AG04450 (cell line): ENCODE results near the gene CLNK. TPM values are rescaled to one million over a fixed set of nuclear protein-coding genes. Genes with fewer than 3 reads are reported as not detected.

Experiments used
- CTCF ChIA-PET: fragments of 300-600, 350-600 bp; formaldehyde crosslinking; extraction: SDS; loops from one replicate; lab custom pipeline; 2022; ENCODE audit warnings: antibody characterized with exemption, inconsistent platforms; lab: Charles Lee
- POLR2A ChIA-PET: fragments of 350-600 bp; formaldehyde crosslinking; extraction: SDS; loops from one replicate; lab custom pipeline; 2021; ENCODE audit warnings: antibody characterized with exemption, inconsistent platforms; lab: Yijun Ruan, JAX
- DNase-seq: peaks from one replicate; pipeline ENCODE4 v3.0.0-alpha.2; 2011; ENCODE audit warnings: low read depth, low spot score
- H3K27ac ChIP-seq: one replicate; pipeline ENCODE4 v1.5.1; 2012; ENCODE audit warnings: low read depth, low read length, control low read depth
- H3K27me3 ChIP-seq: one replicate; pipeline ENCODE4 v1.6.0; 2012; ENCODE audit warnings: low read length; ENCODE audit not compliant: control insufficient read depth, insufficient read depth
- H3K4me3 ChIP-seq: 2 replicates; pipeline ENCODE4 v1.5.1; 2011; ENCODE audit warnings: mild to moderate bottlenecking, low read depth, low read length, control low read depth
- H3K9me3 ChIP-seq: 2 replicates; pipeline ENCODE4 v1.5.1; 2012; ENCODE audit warnings: low read length; ENCODE audit not compliant: control insufficient read depth, insufficient read depth
- CTCF ChIP-seq: IDR thresholded peaks from 2 replicates; pipeline ENCODE4 v1.5.1; 2011; ENCODE audit warnings: low read depth, low read length, control low read depth, inconsistent platforms
- polyA plus RNA-seq: library from polyadenylated mRNA; depleted of rRNA; stranded (reverse); fragments of >200 nt; gene quantifications from 2 replicates; pipeline ENCODE4 v1.2.3, GENCODE V29; 2011

Gene CLNK
- polyA plus RNA-seq, 1 experiment, result not detected

- H3K9me3 ChIP-seq, result no peaks in the 10 kb centered on the region
- no peak overlapping the region for H3K27ac ChIP-seq
- ChIA-PET CTCF (no interaction called here), POLR2A (no interaction called here)
- no peaks in the 10 kb centered on the region for H3K27me3 ChIP-seq
- no peak for TF ChIP-seq CTCF
- H3K4me3 ChIP-seq, result no peak overlapping the region
- no peak for DNase-seq
These were observed 23.5 kb downstream of the CLNK start for GRCh38 chr4:10661047-10661446.

- ChIA-PET POLR2A (no interaction called here), CTCF (no interaction called here)
- Histone ChIP-seq H3K9me3 (no peaks in the 10 kb centered on the region), H3K27me3 (no peaks in the 10 kb centered on the region), H3K27ac (no peak overlapping the region), H3K4me3 (no peak overlapping the region)
- no peak for TF ChIP-seq CTCF
- DNase-seq, result no peak
These were observed 25.3 kb downstream of the CLNK start for GRCh38 chr4:10659251-10659650.

- ChIA-PET CTCF (no interaction called here), POLR2A (no interaction called here)
- TF ChIP-seq CTCF, result no peak
- no peak overlapping the region for H3K27ac ChIP-seq
- no peak for DNase-seq
- no peaks in the 10 kb centered on the region for H3K27me3 ChIP-seq
- no peaks in the 10 kb centered on the region for H3K9me3 ChIP-seq
- no peak overlapping the region for H3K4me3 ChIP-seq
These were observed 27.6 kb downstream of the CLNK start for GRCh38 chr4:10656988-10657387.

GRCh38 chr4:10656420-10656819 is 28.1 kb downstream of the CLNK start:
- Histone ChIP-seq H3K27ac (no peak overlapping the region), H3K9me3 (no peaks in the 10 kb centered on the region), H3K27me3 (no peaks in the 10 kb centered on the region), H3K4me3 (no peak overlapping the region)
- ChIA-PET CTCF (interaction anchor here (0.6 to 0.7 kb wide), 2 partner anchors 21 to 66 kb away, joined by 3 read pairs; no protein-coding TSS in a partner anchor), POLR2A (interaction anchor here (0.6 to 1.4 kb wide), 5 partner anchors 33 to 1042 kb away, joined by 3 to 11 read pairs (median 5); no protein-coding TSS in a partner anchor)
- no peak for DNase-seq
- no peak for TF ChIP-seq CTCF

- Histone ChIP-seq H3K27ac (no peak overlapping the region), H3K27me3 (no peaks in the 10 kb centered on the region), H3K9me3 (no peaks in the 10 kb centered on the region), H3K4me3 (no peak overlapping the region)
- CTCF ChIA-PET, result interaction anchor here (0.6 to 0.7 kb wide), 2 partner anchors 22 to 66 kb away, joined by 3 read pairs; no protein-coding TSS in a partner anchor
- peak; percentile 29 for DNase-seq
- TF ChIP-seq CTCF, result no peak
- POLR2A ChIA-PET, result interaction anchor here (0.6 to 1.4 kb wide), 5 partner anchors 32 to 1042 kb away, joined by 3 to 11 read pairs (median 5); no protein-coding TSS in a partner anchor
These were observed 28.6 kb downstream of the CLNK start for GRCh38 chr4:10655968-10656367.
